ENCODE measurements around the gene RABGEF1.
"Not testable (repeated sequence)": the region's sequence is repeated elsewhere in the genome, so short reads cannot be mapped to it uniquely, and the experiment has no call there.

RABGEF1 gene

GRCh38 chr7:66766041-66766440 lies 25.5 kb downstream of the RABGEF1 start:
- H3K9ac ChIP-seq (ENCODE audit: insufficient read length, low read depth) = no peak overlapping the region
- TF ChIP-seq YY1 (IDR thresholded peaks at IDR 0.05; ENCODE audit: insufficient read depth, insufficient read length) (no peak), SUZ12 (IDR thresholded peaks at IDR 0.05; ENCODE audit: extremely low read depth, insufficient read depth, insufficient read length) (no peak), ZNF274 (IDR thresholded peaks at IDR 0.05; ENCODE audit: low read depth, low read length) (no peak)
- H3K27me3 ChIP-seq (ENCODE audit: insufficient read depth, insufficient read length) = no peaks in the 10 kb centered on the region
- peaks cover 11% of the 10 kb centered on the region for H3K36me3 ChIP-seq (ENCODE audit: insufficient read depth, insufficient read length, low read length)
- H3K4me1 ChIP-seq (ENCODE audit: insufficient read depth, insufficient read length) = no peaks in the 10 kb centered on the region
- no peak overlapping the region for H3K4me3 ChIP-seq (ENCODE audit: insufficient read length, low read depth)
- H3K9me3 ChIP-seq (ENCODE audit: insufficient read depth, low read length) = peaks cover 9% of the 10 kb centered on the region
- DNase-seq (ENCODE audit: low read depth, low spot score) = no peak

- DNase-seq (ENCODE audit: low read depth, low spot score) = not testable (repeated sequence)
Observed at GRCh38 chr7:66767486-66767885, 27.0 kb downstream of the RABGEF1 start.

GRCh38 chr7:66768865-66769832 lies 28.6 kb downstream of the RABGEF1 start:
- H3K9me3 ChIP-seq (ENCODE audit: insufficient read depth, low read length) = no peaks in the 10 kb centered on the region
- no peaks in the 10 kb centered on the region for H3K4me1 ChIP-seq (ENCODE audit: insufficient read depth, insufficient read length)
- no peak overlapping the region for H3K4me3 ChIP-seq (ENCODE audit: insufficient read length, low read depth)
- no peaks in the 10 kb centered on the region for H3K27me3 ChIP-seq (ENCODE audit: insufficient read depth, insufficient read length)
- DNase-seq (ENCODE audit: low read depth, low spot score) = no peak
- no peak for TF ChIP-seq YY1 (IDR thresholded peaks at IDR 0.05; ENCODE audit: insufficient read depth, insufficient read length)
- no peak for TF ChIP-seq SUZ12 (IDR thresholded peaks at IDR 0.05; ENCODE audit: extremely low read depth, insufficient read depth, insufficient read length)
- no peak for TF ChIP-seq ZNF274 (IDR thresholded peaks at IDR 0.05; ENCODE audit: low read depth, low read length)
- no peak overlapping the region for H3K9ac ChIP-seq (ENCODE audit: insufficient read length, low read depth)
- peaks cover 14% of the 10 kb centered on the region for H3K36me3 ChIP-seq (ENCODE audit: insufficient read depth, insufficient read length, low read length)

More at GRCh38 chr7:66767486-66767885, 27.0 kb downstream of the RABGEF1 start:
- not testable (repeated sequence) for H3K4me1 ChIP-seq (ENCODE audit: insufficient read depth, insufficient read length); H3K9ac ChIP-seq (ENCODE audit: insufficient read length, low read depth); H3K9me3 ChIP-seq (ENCODE audit: insufficient read depth, low read length); H3K27me3 ChIP-seq (ENCODE audit: insufficient read depth, insufficient read length); H3K4me3 ChIP-seq (ENCODE audit: insufficient read length, low read depth); H3K36me3 ChIP-seq (ENCODE audit: insufficient read depth, insufficient read length, low read length)

GRCh38 chr7:66769833-66770512 lies 29.4 kb downstream of the RABGEF1 start:
- Histone ChIP-seq H3K36me3 (ENCODE audit: insufficient read depth, insufficient read length, low read length) (peaks cover 21% of the 10 kb centered on the region), H3K9ac (ENCODE audit: insufficient read length, low read depth) (no peak overlapping the region), H3K4me3 (ENCODE audit: insufficient read length, low read depth) (no peak overlapping the region), H3K4me1 (ENCODE audit: insufficient read depth, insufficient read length) (no peaks in the 10 kb centered on the region), H3K9me3 (ENCODE audit: insufficient read depth, low read length) (no peaks in the 10 kb centered on the region), H3K27me3 (ENCODE audit: insufficient read depth, insufficient read length) (no peaks in the 10 kb centered on the region)
- TF ChIP-seq ZNF274 (IDR thresholded peaks at IDR 0.05; ENCODE audit: low read depth, low read length) = no peak
- no peak for TF ChIP-seq YY1 (IDR thresholded peaks at IDR 0.05; ENCODE audit: insufficient read depth, insufficient read length)
- TF ChIP-seq SUZ12 (IDR thresholded peaks at IDR 0.05; ENCODE audit: extremely low read depth, insufficient read depth, insufficient read length) = no peak
- DNase-seq (ENCODE audit: low read depth, low spot score) = no peak

GRCh38 chr7:66771795-66772194 lies 31.3 kb downstream of the RABGEF1 start:
- Histone ChIP-seq H3K4me3 (ENCODE audit: insufficient read length, low read depth) (no peak overlapping the region), H3K36me3 (ENCODE audit: insufficient read depth, insufficient read length, low read length) (peaks cover 39% of the 10 kb centered on the region), H3K27me3 (ENCODE audit: insufficient read depth, insufficient read length) (no peaks in the 10 kb centered on the region), H3K4me1 (ENCODE audit: insufficient read depth, insufficient read length) (no peaks in the 10 kb centered on the region), H3K9me3 (ENCODE audit: insufficient read depth, low read length) (no peaks in the 10 kb centered on the region), H3K9ac (ENCODE audit: insufficient read length, low read depth) (no peak overlapping the region)
- no peak for TF ChIP-seq ZNF274 (IDR thresholded peaks at IDR 0.05; ENCODE audit: low read depth, low read length)
- TF ChIP-seq YY1 (IDR thresholded peaks at IDR 0.05; ENCODE audit: insufficient read depth, insufficient read length) = no peak
- TF ChIP-seq SUZ12 (IDR thresholded peaks at IDR 0.05; ENCODE audit: extremely low read depth, insufficient read depth, insufficient read length) = no peak
- DNase-seq (ENCODE audit: low read depth, low spot score) = no peak

GRCh38 chr7:66773744-66774143 lies 33.2 kb downstream of the RABGEF1 start:
- H3K36me3 ChIP-seq (ENCODE audit: insufficient read depth, insufficient read length, low read length) = peaks cover 48% of the 10 kb centered on the region
- H3K9ac ChIP-seq (ENCODE audit: insufficient read length, low read depth); H3K9me3 ChIP-seq (ENCODE audit: insufficient read depth, low read length); DNase-seq (ENCODE audit: low read depth, low spot score); H3K4me3 ChIP-seq (ENCODE audit: insufficient read length, low read depth); H3K4me1 ChIP-seq (ENCODE audit: insufficient read depth, insufficient read length); H3K27me3 ChIP-seq (ENCODE audit: insufficient read depth, insufficient read length): not testable (repeated sequence)

GRCh38 chr7:66776383-66776782 lies 35.9 kb downstream of the RABGEF1 start:
- not testable (repeated sequence) for H3K27me3 ChIP-seq (ENCODE audit: insufficient read depth, insufficient read length); DNase-seq (ENCODE audit: low read depth, low spot score); H3K4me1 ChIP-seq (ENCODE audit: insufficient read depth, insufficient read length); H3K9ac ChIP-seq (ENCODE audit: insufficient read length, low read depth); H3K4me3 ChIP-seq (ENCODE audit: insufficient read length, low read depth); H3K9me3 ChIP-seq (ENCODE audit: insufficient read depth, low read length)
- H3K36me3 ChIP-seq (ENCODE audit: insufficient read depth, insufficient read length, low read length) = peaks cover 52% of the 10 kb centered on the region
